PC-3 (cell line): ENCODE data around the gene WDR49.

Experiments
- EZH2 ChIP-seq: fragments of 300-600 bp; sonication (generic); IDR thresholded peaks from one replicate; pipeline ENCODE4 v1.6.1; 2017; ENCODE audit warnings: antibody characterized with exemption, mild to moderate bottlenecking, low read length; ENCODE audit not compliant: unreplicated experiment
- EZH2phosphoT487 ChIP-seq: fragments of 300-600 bp; sonication (generic); IDR thresholded peaks from 2 replicates; pipeline ENCODE4 v1.6.1; 2018; ENCODE audit warnings: mild to moderate bottlenecking, antibody characterized with exemption, low read length, borderline replicate concordance
- TF ChIP-seq, protein P1 (sequence below): fragments of 300-600 bp; sonication (generic); conservative IDR thresholded peaks from 2 replicates; pipeline ENCODE4 v1.5.1; 2017; ENCODE audit warnings: antibody characterized with exemption, low read depth, mild to moderate bottlenecking, low read length

DNA sequence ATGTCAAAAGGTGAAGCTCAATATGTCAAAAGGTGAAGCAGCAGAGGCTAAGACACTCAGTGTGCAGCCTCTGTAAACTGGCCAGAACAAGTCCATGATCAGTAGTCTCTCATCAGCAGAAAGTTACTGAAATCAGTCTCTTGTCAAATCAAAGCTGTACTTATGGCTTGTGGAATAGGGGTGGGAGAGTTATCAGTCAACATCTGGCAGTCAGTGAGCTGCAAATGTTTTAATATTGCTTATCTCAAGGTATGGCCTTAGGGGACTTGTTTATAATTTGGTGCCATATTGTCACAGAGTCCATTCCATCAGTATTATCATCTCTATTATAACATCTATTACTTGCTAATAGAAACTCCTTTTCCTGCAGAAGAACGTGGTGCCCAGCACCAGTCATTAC is 14.9 kb upstream of the WDR49 start:
- TF ChIP-seq, protein P1, sequence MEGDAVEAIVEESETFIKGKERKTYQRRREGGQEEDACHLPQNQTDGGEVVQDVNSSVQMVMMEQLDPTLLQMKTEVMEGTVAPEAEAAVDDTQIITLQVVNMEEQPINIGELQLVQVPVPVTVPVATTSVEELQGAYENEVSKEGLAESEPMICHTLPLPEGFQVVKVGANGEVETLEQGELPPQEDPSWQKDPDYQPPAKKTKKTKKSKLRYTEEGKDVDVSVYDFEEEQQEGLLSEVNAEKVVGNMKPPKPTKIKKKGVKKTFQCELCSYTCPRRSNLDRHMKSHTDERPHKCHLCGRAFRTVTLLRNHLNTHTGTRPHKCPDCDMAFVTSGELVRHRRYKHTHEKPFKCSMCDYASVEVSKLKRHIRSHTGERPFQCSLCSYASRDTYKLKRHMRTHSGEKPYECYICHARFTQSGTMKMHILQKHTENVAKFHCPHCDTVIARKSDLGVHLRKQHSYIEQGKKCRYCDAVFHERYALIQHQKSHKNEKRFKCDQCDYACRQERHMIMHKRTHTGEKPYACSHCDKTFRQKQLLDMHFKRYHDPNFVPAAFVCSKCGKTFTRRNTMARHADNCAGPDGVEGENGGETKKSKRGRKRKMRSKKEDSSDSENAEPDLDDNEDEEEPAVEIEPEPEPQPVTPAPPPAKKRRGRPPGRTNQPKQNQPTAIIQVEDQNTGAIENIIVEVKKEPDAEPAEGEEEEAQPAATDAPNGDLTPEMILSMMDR: no peak
- TF ChIP-seq EZH2phosphoT487 (no peak), EZH2 (no peak)
